LNCAP (cell line): Measurements from ENCODE around the gene FBXO21.

ENCODE experiments used
- TF ChIP-seq, protein P1 (sequence below): fragments of 450-650 bp; IDR thresholded peaks from 2 replicates; pipeline ENCODE4 v1.5.1; 2017; ENCODE audit warnings: mild to moderate bottlenecking

FBXO21 gene

DNA sequence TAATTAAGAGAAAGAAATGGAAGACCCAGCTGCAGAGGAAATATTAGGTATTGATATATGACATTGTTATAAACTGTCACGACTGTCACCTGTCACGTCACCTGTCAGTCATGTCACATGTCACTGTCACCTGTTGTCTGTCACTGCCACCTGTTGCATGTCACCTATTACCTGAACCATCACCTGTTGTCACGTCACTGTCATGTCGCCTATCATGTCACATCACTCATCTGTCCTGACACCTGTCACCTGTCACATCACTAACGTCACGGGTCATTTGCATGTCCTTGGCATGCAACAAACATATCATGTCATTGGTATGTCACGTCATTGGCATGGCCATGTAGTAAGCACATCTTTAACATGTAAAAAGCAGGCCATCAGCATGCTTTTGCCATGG is 64.5 kb downstream of the FBXO21 start:
- TF ChIP-seq, protein P1, sequence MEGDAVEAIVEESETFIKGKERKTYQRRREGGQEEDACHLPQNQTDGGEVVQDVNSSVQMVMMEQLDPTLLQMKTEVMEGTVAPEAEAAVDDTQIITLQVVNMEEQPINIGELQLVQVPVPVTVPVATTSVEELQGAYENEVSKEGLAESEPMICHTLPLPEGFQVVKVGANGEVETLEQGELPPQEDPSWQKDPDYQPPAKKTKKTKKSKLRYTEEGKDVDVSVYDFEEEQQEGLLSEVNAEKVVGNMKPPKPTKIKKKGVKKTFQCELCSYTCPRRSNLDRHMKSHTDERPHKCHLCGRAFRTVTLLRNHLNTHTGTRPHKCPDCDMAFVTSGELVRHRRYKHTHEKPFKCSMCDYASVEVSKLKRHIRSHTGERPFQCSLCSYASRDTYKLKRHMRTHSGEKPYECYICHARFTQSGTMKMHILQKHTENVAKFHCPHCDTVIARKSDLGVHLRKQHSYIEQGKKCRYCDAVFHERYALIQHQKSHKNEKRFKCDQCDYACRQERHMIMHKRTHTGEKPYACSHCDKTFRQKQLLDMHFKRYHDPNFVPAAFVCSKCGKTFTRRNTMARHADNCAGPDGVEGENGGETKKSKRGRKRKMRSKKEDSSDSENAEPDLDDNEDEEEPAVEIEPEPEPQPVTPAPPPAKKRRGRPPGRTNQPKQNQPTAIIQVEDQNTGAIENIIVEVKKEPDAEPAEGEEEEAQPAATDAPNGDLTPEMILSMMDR = no peak

DNA sequence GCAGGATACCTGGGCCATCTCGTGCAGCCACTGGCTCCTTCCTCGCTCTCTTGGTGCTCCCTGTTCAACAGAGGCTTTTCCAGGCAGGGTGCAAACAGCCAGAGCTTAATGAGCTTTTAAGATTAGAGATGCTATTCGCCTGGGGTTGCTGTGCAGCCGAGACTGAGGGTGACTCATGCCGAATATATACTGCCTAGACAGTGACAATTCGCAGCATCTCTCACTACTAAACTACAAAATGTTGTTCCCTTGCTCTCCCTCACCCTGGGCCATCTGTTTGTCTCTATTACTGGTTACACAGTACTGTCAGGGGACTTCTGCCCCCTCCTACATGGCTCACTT is 65.0 kb downstream of the FBXO21 start:
- TF ChIP-seq, protein P1 = no peak

DNA sequence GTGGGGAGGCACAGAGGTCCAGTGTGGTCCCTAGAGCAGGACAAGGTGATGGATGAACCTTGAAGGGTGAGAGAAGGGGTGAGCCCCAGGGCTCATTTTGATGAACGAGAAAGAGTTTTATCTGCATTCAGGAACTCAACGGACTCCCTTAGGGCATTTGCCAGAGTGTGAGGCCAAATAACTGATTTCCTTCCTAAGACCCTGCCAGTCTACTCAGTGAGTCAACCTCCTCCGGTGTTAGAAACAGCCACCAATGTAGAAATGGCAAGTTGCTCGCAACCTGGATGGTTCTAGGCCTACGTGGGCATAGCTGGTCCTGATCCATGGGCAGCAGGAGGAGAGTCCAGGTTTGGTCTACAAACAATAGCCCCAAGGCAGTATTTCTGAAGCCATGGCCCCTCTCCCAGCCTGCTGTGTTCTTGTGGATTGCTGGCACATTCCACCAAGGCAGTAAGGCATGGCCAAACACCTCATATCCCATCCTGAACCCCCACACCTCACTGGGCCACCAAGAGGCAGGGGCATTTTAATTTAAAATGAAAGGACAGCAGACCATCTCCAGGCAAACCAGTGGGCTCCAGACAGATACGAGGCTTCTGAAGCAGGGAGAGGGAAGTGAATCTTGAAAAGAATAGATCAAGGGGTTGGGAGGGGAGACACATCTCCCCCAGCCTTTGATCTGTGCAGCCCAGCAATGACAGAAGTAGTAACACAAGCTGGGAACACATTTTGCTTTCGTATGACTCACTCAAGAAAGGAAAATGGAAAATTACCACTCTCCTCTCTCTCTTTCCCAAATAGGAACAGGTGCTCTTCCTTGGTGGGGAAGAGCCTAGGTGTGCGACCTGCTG is 65.6 kb downstream of the FBXO21 start:
- TF ChIP-seq, protein P1 = no peak

DNA sequence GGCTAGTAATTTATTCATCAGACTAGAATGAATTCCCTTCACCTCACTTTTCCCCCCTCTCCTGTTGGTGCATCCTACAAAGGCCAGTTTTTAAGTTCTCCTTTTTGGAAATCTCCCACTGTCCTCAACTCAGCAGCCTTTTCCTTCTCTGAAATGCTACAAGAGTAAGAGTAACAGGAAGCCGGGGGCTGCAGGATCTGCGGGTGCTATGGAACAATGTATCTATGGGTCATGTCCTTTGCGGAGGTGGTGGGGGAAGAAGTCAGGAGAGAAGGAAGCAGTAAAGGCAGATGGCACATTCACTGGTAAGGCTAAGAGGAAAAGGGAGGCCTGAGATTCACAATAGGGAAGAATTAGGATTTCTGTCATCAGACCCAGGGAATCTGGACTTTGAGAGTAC is 68.8 kb downstream of the FBXO21 start:
- TF ChIP-seq, protein P1 = no peak

DNA sequence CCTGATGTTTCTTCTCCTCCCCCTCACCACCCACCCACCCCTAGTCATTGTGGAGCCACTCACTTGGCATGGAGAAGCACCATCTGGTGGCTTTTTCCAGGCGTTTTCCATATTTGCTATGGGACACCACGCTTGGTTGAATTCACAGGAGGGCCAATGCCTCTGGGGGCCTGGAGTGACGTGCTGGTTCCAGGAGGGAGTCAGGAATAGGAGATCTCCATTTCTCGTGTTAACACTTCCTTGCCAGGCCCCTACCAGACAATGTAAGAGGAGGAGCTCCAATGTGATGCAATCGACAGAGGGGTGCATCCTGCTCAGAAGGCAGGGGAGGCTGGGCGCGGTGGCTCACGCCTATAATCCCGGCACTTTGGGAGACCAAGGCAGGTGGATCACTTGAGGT is 69.5 kb downstream of the FBXO21 start:
- TF ChIP-seq, protein P1 = no peak

DNA sequence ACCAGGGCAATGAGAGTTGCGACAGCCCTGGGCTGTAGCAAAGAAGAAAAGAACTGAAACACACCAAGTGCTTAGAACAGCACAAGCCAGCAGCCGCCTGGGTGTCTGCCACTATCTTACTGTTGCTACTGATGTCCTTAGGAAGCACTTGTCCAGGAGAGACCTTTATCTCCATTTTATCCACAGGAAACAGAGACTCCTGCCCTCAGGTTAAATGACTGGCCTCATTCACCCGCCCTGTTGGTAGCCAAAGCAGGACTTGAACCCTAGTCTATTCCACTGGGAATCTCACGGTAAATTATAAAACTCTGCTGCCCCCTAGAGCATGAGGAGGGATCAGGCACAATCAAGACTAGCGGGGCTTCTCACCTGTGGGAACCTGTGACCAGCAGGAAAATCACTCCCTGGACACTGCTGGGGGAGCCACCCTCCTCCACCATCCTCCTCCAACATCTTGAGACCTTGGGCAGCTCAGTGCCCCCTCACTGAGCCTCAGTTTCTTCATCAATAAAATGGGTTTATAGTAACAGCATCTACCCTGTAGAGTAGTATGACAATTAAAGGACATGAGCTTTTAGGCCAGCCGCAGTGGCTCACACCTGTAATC is 70.6 kb downstream of the FBXO21 start:
- TF ChIP-seq, protein P1 = peak; percentile 87

DNA sequence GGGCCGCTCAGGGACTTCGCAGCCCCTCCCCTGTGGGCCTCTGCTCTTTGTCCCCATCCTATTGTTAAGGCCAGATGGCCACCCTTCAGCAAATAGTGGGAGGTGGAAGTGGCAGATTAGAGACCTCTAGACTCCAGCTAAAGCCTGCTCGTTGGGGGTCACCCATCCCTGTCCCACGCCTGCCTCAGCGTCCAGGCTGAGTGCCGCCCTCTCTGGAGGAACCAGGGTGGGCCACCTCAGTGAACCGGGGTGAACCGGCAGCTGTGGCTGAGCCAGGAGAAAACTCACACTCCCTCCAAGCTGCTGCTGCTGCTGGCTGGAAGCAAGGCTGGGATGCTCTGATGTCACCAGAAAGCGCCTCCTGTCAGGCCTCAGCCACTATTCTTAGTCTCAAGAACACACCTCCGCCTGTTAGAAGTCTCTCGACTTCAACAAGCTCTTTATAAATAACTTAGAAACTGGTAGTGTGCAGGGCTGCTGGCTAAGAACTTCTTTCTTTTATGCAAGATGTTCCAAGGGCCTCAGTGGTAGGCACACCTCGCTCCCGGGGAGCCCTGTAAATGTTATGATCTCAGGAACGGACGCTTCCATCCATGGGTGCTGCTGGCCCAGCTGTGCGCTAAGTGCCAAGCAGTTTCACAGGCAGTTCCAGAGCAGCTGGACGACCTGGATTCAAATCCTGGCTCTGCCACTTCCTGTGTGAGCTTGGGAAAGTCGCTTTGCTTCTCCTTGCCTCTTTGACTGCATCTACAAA is 71.3 kb downstream of the FBXO21 start:
- TF ChIP-seq, protein P1 = no peak
